DOHH2 (cell line): ENCODE measurements around the gene FILIP1L.

Source experiments
- H3F3A ChIP-seq: fragments of 200-600 bp; sonication (generic), shearing (Covaris generic); 2 replicates; pipeline ENCODE4 v1.6.0; 2016; ENCODE audit warnings: antibody characterized with exemption, mild to moderate bottlenecking; ENCODE audit not compliant: control insufficient read depth, insufficient read depth
- H3K27ac ChIP-seq: fragments of 200-600 bp; sonication (generic); 2 replicates; pipeline ENCODE4 v1.5.1; 2014; ENCODE audit warnings: low read depth, mild to moderate bottlenecking, low read length, moderate library complexity
- H3K27me3 ChIP-seq: fragments of 200-600 bp; sonication (generic); 2 replicates; pipeline ENCODE4 v1.6.1; 2014; ENCODE audit warnings: mild to moderate bottlenecking, low read length, mixed read lengths; ENCODE audit not compliant: control insufficient read depth
- H3K36me3 ChIP-seq: fragments of 200-600 bp; sonication (generic); 2 replicates; pipeline ENCODE4 v1.6.1; 2014; ENCODE audit warnings: mild to moderate bottlenecking, low read length, moderate library complexity, mixed read lengths; ENCODE audit not compliant: control insufficient read depth
- H3K4me1 ChIP-seq: fragments of 200-600 bp; sonication (generic); 2 replicates; pipeline ENCODE4 v1.6.1; 2014; ENCODE audit warnings: mild to moderate bottlenecking, low read length, mixed read lengths; ENCODE audit not compliant: control insufficient read depth
- H3K4me2 ChIP-seq: fragments of 200-600 bp; sonication (generic); 2 replicates; pipeline ENCODE4 v1.6.0; 2014; ENCODE audit warnings: mild to moderate bottlenecking, low read length, moderate library complexity
- H3K4me3 ChIP-seq: fragments of 200-600 bp; sonication (generic); 2 replicates; pipeline ENCODE4 v1.5.1; 2014; ENCODE audit warnings: mild to moderate bottlenecking, low read length, mixed read lengths
- H3K79me2 ChIP-seq: fragments of 200-600 bp; sonication (generic); 2 replicates; pipeline ENCODE4 v1.6.1; 2014; ENCODE audit warnings: mild to moderate bottlenecking, low read length, mixed read lengths; ENCODE audit not compliant: control insufficient read depth
- H3K9me2 ChIP-seq: fragments of 200-600 bp; sonication (generic); replicated peaks from 2 replicates; pipeline ENCODE4 v1.6.1; 2014; ENCODE audit warnings: mild to moderate bottlenecking, low read length, mixed read lengths; ENCODE audit not compliant: control insufficient read depth
- H3K9me3 ChIP-seq: fragments of 200-600 bp; sonication (generic); 2 replicates; pipeline ENCODE4 v1.6.1; 2014; ENCODE audit warnings: antibody characterized with exemption, low read length, mixed read lengths; ENCODE audit not compliant: control insufficient read depth, insufficient read depth
- H4K20me1 ChIP-seq: fragments of 200-600 bp; sonication (generic); 2 replicates; pipeline ENCODE4 v1.6.0; 2014; ENCODE audit warnings: low read depth, mild to moderate bottlenecking, antibody characterized with exemption, low read length, moderate library complexity; ENCODE audit not compliant: control insufficient read depth, insufficient read depth
- CTCF ChIP-seq: fragments of 200-600 bp; sonication (generic); IDR thresholded peaks from one replicate; pipeline ENCODE4 v1.5.1; 2014; ENCODE audit warnings: antibody characterized with exemption, mild to moderate bottlenecking, low read depth, low read length; ENCODE audit not compliant: poor library complexity, severe bottlenecking
- EZH2phosphoT487 ChIP-seq: fragments of 200-600 bp; sonication (generic); IDR thresholded peaks from 2 replicates; pipeline ENCODE4 v1.6.1; 2017; ENCODE audit warnings: borderline replicate concordance, mild to moderate bottlenecking, antibody characterized with exemption, low read length, moderate library complexity, mixed read lengths

The FILIP1L gene

GRCh38 chr3:99871231-99872045, 242.9 kb downstream of the FILIP1L start:
- H3F3A ChIP-seq, result 0 out of 2 replicates have a peak, but pooled peaks cover 2% of the 10 kb centered on the region
- no peak overlapping the region for H3K27ac ChIP-seq
- peaks cover 5% of the 10 kb centered on the region; the same call in 1 of the 2 replicates for H3K79me2 ChIP-seq
- 0 out of 2 replicates have a peak, but pooled peaks cover 3% of the 10 kb centered on the region for H3K27me3 ChIP-seq
- TF ChIP-seq CTCF (no peak), EZH2phosphoT487 (no peak)
- H3K9me3 ChIP-seq, result no peaks in the 10 kb centered on the region
- H3K36me3 ChIP-seq, result no peaks in the 10 kb centered on the region
- H3K9me2 ChIP-seq, result no peaks in the 10 kb centered on the region
- H3K4me1 ChIP-seq, result peaks cover 18% of the 10 kb centered on the region
- H3K4me3 ChIP-seq, result no peak overlapping the region
- H4K20me1 ChIP-seq, result no peaks in the 10 kb centered on the region
- no peak overlapping the region for H3K4me2 ChIP-seq

- Histone ChIP-seq H4K20me1 (no peaks in the 10 kb centered on the region), H3K27me3 (0 out of 2 replicates have a peak, but pooled peaks cover 2% of the 10 kb centered on the region), H3K4me1 (peaks cover 11% of the 10 kb centered on the region), H3K27ac (no peak overlapping the region), H3K4me2 (no peak overlapping the region), H3F3A (no peaks in the 10 kb centered on the region), H3K9me3 (no peaks in the 10 kb centered on the region), H3K79me2 (peaks cover 3% of the 10 kb centered on the region; the same call in 1 of the 2 replicates), H3K36me3 (no peaks in the 10 kb centered on the region), H3K4me3 (no peak overlapping the region), H3K9me2 (no peaks in the 10 kb centered on the region)
- TF ChIP-seq EZH2phosphoT487 (no peak), CTCF (no peak)
Measured at GRCh38 chr3:99870712-99871111, 243.6 kb downstream of the FILIP1L start.

- H3K9me2 ChIP-seq, result no peaks in the 10 kb centered on the region
- no peaks in the 10 kb centered on the region for H3K9me3 ChIP-seq
- H3K4me2 ChIP-seq, result no peak overlapping the region
- peaks cover 8% of the 10 kb centered on the region for H3K79me2 ChIP-seq
- H3K27me3 ChIP-seq, result no peaks in the 10 kb centered on the region
- H3K4me1 ChIP-seq, result peaks cover 3% of the 10 kb centered on the region
- H3F3A ChIP-seq, result no peaks in the 10 kb centered on the region
- H3K36me3 ChIP-seq, result no peaks in the 10 kb centered on the region
- H4K20me1 ChIP-seq, result no peaks in the 10 kb centered on the region
- H3K4me3 ChIP-seq, result no peak overlapping the region
- TF ChIP-seq CTCF, result no peak
- TF ChIP-seq EZH2phosphoT487, result no peak
- no peak overlapping the region for H3K27ac ChIP-seq
Measured at GRCh38 chr3:99869621-99870020, 244.7 kb downstream of the FILIP1L start.
